ENCODE measurements around the gene ARHGAP32.
"Not testable (repeated sequence)": the region's sequence is repeated elsewhere in the genome, so short reads cannot be mapped to it uniquely, and the experiment has no call there.

The ARHGAP32 gene

DNA sequence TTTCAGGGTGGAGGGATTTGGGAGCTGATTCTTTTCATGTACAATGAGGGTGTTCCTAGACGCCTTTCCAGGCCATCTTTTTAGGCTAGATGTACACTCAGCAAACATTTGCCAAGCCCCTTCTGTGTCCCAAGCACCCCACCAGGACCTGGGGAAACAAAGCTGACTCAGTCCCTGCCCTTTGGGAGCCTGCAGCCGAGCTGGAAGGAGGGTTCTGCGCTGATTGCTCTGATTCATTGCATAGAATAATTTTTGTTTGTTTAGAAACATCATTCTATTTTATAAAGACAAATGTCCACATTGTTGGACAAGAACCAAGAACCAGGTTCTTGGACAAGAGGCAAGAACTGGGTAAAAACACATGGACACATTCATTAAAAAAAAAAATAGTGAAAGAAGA is 266.1 kb downstream of the ARHGAP32 start:
- DNase-seq (ENCODE audit: insufficient read length, low spot score) (no peak), FAIRE-seq (no peak)
- TF ChIP-seq TAF1 (IDR thresholded peaks at IDR 0.05; ENCODE audit: low read depth, low read length) (no peak), POU2F2 (IDR thresholded peaks at IDR 0.05; ENCODE audit: low read depth, low read length) (no peak)

DNA sequence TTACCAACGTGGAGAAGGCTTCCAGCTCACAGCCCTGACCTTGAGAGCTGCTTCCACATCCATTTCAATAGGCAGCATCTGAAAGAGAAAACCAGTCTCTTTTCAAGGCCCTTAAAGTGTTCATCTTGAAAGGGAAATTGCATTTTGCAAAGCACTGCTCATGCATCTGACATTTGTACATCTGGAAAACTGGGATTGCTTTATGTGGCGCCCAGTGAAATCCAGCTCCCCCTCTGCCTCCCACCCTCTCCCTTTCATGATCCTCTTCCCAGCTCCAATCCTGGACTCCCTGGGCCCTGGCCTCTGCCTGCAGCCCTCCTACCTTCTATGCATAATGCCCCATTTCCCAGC is 266.9 kb downstream of the ARHGAP32 start:
- TF ChIP-seq PAX5 (IDR thresholded peaks at IDR 0.05; ENCODE audit: insufficient read depth, low read length, severe bottlenecking) (no peak), SPI1 (IDR thresholded peaks at IDR 0.05; ENCODE audit: low read depth, low read length) (no peak), POLR2A (IDR thresholded peaks at IDR 0.05; ENCODE audit: low read depth, low read length) (no peak), POU2F2 (IDR thresholded peaks at IDR 0.05; ENCODE audit: low read depth, low read length) (no peak), POLR2AphosphoS5 (IDR thresholded peaks at IDR 0.05; ENCODE audit: low read depth, low read length) (no peak), TAF1 (IDR thresholded peaks at IDR 0.05; ENCODE audit: low read depth, low read length) (no peak)
- no peak for DNase-seq (ENCODE audit: insufficient read length, low spot score)

DNA sequence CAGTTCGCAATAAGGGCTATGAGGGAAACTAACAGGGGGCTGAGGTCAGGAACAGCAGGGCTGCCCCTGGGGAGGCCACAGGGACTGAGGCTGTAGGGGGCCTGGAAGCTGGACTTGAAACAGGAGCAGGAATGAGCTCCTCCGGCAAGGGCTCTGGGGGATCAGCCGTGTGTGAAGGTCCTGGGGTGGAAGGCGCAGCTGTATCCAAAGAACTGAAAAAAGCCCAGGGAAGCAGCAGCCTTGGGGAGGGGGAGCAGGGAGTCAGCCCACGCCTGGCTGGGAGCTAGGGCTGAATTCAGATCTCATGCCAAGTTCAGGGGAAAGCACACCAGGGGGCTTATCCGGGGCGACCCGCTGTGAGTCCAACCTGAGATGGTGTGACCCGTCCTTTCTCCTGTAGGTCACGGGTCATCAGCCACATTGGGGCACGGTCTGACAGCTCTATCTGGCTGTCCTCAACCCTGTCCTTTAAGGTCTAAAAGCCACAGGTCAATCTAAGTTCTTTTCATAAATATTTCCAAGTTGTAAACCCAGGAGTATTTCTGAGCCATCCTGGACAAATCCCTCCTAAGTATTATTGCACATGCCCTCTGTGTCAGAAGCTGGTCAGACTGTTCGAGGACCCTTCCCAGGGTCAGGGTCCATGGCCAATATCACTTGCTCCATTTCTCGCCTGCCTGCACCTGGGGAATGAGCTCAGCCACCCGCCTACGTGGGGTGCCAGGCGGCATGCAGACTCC is 267.4 kb downstream of the ARHGAP32 start:
- no peak for TF ChIP-seq TAF1 (IDR thresholded peaks at IDR 0.05; ENCODE audit: low read depth, low read length)
- no peak for TF ChIP-seq POLR2A (IDR thresholded peaks at IDR 0.05; ENCODE audit: low read depth, low read length)
- TF ChIP-seq POU2F2 (IDR thresholded peaks at IDR 0.05; ENCODE audit: low read depth, low read length) = no peak
- no peak for TF ChIP-seq POLR2AphosphoS5 (IDR thresholded peaks at IDR 0.05; ENCODE audit: low read depth, low read length)
- no peak for TF ChIP-seq SPI1 (IDR thresholded peaks at IDR 0.05; ENCODE audit: low read depth, low read length)
- TF ChIP-seq PAX5 (IDR thresholded peaks at IDR 0.05; ENCODE audit: insufficient read depth, low read length, severe bottlenecking) = no peak
- FAIRE-seq = no peak

More for the DNA sequence above, 266.9 kb downstream of the ARHGAP32 start:
- FAIRE-seq = no peak

DNA sequence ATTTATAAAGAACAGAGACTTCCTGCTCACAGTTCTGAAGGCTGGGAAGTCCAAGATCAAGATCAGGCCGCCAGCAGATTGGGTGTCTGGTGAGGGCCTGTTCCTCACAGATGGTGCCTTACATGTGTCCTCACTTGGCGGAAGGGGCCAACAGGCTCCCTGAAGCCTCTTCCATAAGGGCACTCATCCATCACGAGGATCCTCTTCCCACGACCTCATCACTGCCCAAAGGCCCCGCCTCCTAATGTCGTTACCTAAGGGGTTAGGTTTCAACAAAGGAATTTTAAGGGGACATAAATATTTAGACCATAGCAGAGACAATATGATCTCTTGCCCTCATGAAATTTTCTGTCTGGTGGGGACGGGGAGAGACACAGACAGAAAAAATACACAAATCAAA is 268.0 kb downstream of the ARHGAP32 start:
- FAIRE-seq (no peak), DNase-seq (ENCODE audit: insufficient read length, low spot score) (no peak)
- TF ChIP-seq PAX5 (IDR thresholded peaks at IDR 0.05; ENCODE audit: insufficient read depth, low read length, severe bottlenecking) (no peak), TAF1 (IDR thresholded peaks at IDR 0.05; ENCODE audit: low read depth, low read length) (no peak), SPI1 (IDR thresholded peaks at IDR 0.05; ENCODE audit: low read depth, low read length) (no peak), POLR2A (IDR thresholded peaks at IDR 0.05; ENCODE audit: low read depth, low read length) (no peak), POLR2AphosphoS5 (IDR thresholded peaks at IDR 0.05; ENCODE audit: low read depth, low read length) (no peak), POU2F2 (IDR thresholded peaks at IDR 0.05; ENCODE audit: low read depth, low read length) (no peak)

More for the DNA sequence above, 267.4 kb downstream of the ARHGAP32 start:
- no peak for DNase-seq (ENCODE audit: insufficient read length, low spot score)

DNA sequence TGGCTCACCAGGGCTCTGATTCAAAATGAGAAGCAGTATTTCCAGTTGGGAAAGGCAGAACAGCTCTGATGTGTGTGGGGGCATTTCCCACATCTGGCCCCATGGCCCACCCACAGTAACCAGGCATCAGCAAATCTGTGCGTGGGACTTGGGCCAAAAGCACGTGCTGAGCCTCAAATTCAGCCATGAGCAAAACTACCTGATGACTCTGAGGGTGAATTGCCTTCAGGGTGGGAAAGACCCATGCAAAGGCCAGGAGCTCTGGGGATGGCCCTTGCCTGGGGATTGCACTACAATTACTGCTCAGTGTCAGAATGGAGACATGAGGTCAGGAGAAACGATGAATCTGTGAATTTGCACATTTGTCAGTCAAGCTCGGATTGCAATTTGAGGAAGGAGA is 270.3 kb downstream of the ARHGAP32 start:
- no peak for TF ChIP-seq TAF1 (IDR thresholded peaks at IDR 0.05; ENCODE audit: low read depth, low read length)
- no peak for TF ChIP-seq POLR2A (IDR thresholded peaks at IDR 0.05; ENCODE audit: low read depth, low read length)
- no peak for TF ChIP-seq POU2F2 (IDR thresholded peaks at IDR 0.05; ENCODE audit: low read depth, low read length)
- no peak for TF ChIP-seq POLR2AphosphoS5 (IDR thresholded peaks at IDR 0.05; ENCODE audit: low read depth, low read length)
- no peak for TF ChIP-seq PAX5 (IDR thresholded peaks at IDR 0.05; ENCODE audit: insufficient read depth, low read length, severe bottlenecking)
- TF ChIP-seq SPI1 (IDR thresholded peaks at IDR 0.05; ENCODE audit: low read depth, low read length) = no peak
- no peak for DNase-seq (ENCODE audit: insufficient read length, low spot score)
- no peak for FAIRE-seq

DNA sequence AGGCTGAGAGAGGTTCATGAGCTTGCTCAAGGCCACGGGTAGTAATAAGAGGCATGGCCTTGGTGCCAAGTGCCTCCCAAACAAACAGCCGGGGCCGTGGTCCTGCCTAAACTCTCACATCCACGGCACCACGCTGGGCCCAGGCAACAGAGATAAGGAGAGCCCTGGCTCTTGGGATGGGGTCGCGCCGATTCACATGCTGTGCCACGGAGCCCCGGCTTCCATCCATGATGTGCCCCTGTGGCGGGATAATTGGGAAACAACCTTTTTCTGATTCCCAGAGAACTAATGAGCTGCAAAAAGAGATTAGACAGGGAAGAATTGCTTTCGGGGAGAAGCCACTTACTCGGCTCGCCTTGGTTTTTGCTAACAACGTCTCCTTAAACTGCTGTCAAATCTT is 271.5 kb downstream of the ARHGAP32 start:
- TF ChIP-seq SPI1 (IDR thresholded peaks at IDR 0.05; ENCODE audit: low read depth, low read length) (no peak), POLR2A (IDR thresholded peaks at IDR 0.05; ENCODE audit: low read depth, low read length) (no peak), TAF1 (IDR thresholded peaks at IDR 0.05; ENCODE audit: low read depth, low read length) (no peak), POLR2AphosphoS5 (IDR thresholded peaks at IDR 0.05; ENCODE audit: low read depth, low read length) (no peak), PAX5 (IDR thresholded peaks at IDR 0.05; ENCODE audit: insufficient read depth, low read length, severe bottlenecking) (no peak), POU2F2 (IDR thresholded peaks at IDR 0.05; ENCODE audit: low read depth, low read length) (no peak)
- no peak for FAIRE-seq
- no peak for DNase-seq (ENCODE audit: insufficient read length, low spot score)

DNA sequence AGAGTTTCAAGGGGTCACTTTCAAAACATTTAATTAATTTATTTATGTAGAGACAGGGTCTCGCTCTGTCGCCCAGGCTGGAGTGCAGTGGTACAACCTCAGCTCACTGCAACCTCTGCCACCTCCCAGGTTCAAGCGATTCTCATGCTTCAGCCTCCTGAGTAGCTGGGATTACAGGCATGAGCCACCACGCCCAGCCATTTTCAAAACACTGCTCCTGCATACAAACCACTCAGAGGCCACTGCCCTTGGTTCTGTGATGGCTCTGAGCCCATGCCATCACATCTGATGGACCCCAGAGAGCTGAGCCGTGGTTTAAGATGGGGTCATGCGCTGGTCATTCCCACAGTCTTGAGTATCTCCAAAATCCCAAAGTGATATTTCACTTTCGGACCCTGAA is 272.5 kb downstream of the ARHGAP32 start:
- FAIRE-seq; DNase-seq (ENCODE audit: insufficient read length, low spot score): not testable (repeated sequence)

DNA sequence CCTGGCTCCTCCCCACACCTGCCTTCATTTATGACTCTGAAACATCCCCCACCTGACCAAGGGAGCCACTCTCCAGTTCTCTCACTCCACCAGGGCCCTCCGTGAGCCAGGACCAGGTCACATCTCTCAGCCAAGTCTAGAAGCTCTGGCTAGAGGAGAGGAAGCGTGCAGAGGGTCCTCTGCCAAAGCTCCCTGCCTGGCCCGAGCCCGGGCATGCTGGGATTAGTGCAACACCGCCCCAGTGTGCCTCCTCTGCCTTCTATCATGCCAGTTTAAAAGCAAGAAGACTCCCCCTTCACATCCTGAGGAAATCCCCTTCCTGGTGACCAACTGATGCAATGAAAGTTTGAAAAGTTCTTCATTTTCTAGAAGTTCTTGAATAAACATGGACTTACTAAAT is 272.9 kb downstream of the ARHGAP32 start:
- DNase-seq (ENCODE audit: insufficient read length, low spot score) = no peak
- no peak for TF ChIP-seq SPI1 (IDR thresholded peaks at IDR 0.05; ENCODE audit: low read depth, low read length)
- no peak for FAIRE-seq

DNA sequence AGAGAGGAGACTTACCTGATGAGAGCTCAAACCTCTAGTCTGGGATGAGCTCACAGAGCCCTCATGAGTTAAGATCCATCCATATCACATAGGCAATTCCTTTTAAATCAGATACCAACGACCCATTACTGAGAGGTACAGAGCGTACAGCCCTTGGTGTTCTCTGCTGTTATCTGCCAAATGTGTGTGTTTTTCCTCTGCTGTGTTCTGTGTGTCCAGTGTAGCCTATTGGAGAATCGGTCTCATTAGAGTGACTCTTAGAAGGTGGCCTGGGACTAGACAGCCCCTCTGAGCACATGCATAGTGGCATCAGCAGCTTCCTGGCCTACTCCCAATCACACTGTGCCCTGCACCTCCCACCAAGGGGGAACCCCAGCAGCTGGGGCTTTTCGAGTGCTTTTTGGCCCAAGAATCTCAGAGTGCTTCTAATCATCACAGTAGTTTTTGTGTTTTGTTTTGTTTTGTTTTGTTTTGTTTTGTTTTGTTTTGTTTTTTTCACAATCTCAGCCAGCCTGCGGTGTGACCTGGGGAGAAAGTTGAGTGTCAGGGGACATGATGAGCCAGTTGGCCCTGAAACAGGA is 274.9 kb downstream of the ARHGAP32 start:
- no peak for FAIRE-seq
- DNase-seq (ENCODE audit: insufficient read length, low spot score) = no peak
- no peak for TF ChIP-seq SPI1 (IDR thresholded peaks at IDR 0.05; ENCODE audit: low read depth, low read length)

DNA sequence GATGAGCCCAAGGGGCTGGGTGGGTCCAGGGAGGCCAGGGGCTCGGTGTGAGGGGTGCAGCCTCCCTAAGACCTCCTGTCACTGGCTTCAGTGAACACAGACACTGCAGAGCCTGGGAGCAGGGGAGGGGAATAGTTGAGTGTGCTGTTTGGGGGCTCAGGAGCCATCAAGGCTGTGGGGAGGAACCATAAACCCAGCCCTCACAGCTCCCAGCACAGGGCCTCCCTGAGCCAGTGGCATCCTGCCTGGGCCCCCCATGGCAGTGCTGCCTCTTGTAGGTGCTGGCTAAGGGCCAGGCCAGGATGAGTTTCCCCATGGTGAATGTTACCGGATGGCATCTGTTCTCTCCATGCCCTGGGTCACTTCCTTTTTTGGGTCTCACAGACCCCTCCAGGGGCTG is 275.4 kb downstream of the ARHGAP32 start:
- no peak for TF ChIP-seq SPI1 (IDR thresholded peaks at IDR 0.05; ENCODE audit: low read depth, low read length)
- no peak for FAIRE-seq
- DNase-seq (ENCODE audit: insufficient read length, low spot score) = no peak

DNA sequence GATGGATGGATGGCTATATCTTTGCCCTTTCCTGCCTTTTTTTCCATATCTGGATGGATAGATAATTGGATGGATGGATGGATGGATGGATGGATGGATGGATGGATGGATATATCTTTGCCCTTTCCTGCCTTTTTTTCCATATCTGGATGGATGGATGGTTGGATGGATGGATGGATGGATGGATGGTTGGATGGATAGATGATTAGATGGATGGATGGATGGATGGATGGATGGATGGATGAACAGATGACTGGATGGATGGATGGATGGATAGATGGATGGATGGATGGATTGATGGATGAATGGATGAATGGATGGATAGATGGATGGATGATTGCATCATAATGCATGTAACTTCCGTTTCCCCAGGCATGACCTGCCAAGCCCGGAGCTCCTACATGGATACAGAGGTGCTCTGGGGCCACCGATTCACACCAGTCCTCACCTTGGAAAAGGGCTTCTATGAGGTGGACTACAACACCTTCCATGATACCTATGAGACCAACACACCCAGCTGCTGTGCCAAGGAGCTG is 276.0 kb downstream of the ARHGAP32 start:
- DNase-seq (ENCODE audit: insufficient read length, low spot score) (no peak), FAIRE-seq (no peak)
- TF ChIP-seq POLR2AphosphoS5 (IDR thresholded peaks at IDR 0.05; ENCODE audit: low read depth, low read length) (no peak), TAF1 (IDR thresholded peaks at IDR 0.05; ENCODE audit: low read depth, low read length) (no peak), POLR2A (IDR thresholded peaks at IDR 0.05; ENCODE audit: low read depth, low read length) (no peak), PAX5 (IDR thresholded peaks at IDR 0.05; ENCODE audit: insufficient read depth, low read length, severe bottlenecking) (no peak), POU2F2 (IDR thresholded peaks at IDR 0.05; ENCODE audit: low read depth, low read length) (no peak), SPI1 (IDR thresholded peaks at IDR 0.05; ENCODE audit: low read depth, low read length) (no peak)
